B cell (primary cell): ENCODE measurements around the gene LRRC4C. TPM values are rescaled to one million over a fixed set of nuclear protein-coding genes. Genes with fewer than 3 reads are reported as not detected.

Experiments used
- ATAC-seq: fragments of 200-7000 bp; cut with Tn5 transposase; one replicate; pipeline ENCODE4 v1.10.0; 2021; ENCODE audit warnings: low read depth, mild to moderate bottlenecking, moderate number of reproducible peaks, moderate library complexity
- CTCF ChIA-PET: fragments of 350-600 bp; sonication (Branson Sonifier 250); formaldehyde crosslinking; loops from one replicate; lab custom pipeline; 2021; ENCODE audit warnings: antibody characterized with exemption, inconsistent platforms; lab: Charles Lee
- POLR2A ChIA-PET: fragments of 350-600 bp; sonication (Branson Sonifier 250); formaldehyde crosslinking; loops from one replicate; lab custom pipeline; 2021; ENCODE audit warnings: antibody characterized with exemption; lab: Charles Lee
- DNase-seq: peaks from one replicate; pipeline ENCODE4 v3.0.0; 2013
- H2AFZ ChIP-seq: 2 replicates; pipeline ENCODE4 v1.6.1; 2012; ENCODE audit warnings: mild to moderate bottlenecking, low read depth, low read length; ENCODE audit not compliant: insufficient read depth, poor library complexity, severe bottlenecking
- H3K27ac ChIP-seq, 2 donors: 1 replicate in 1 of 2; 2 replicates in 1 of 2; pipeline ENCODE4 v1.5.1; 2012 to 2013; ENCODE audit warnings: low read length in 2 of 2, mild to moderate bottlenecking in 2 of 2, moderate library complexity in 1 of 2
- H3K27me3 ChIP-seq, 4 experiments: fragments of 200-600 bp in 1 of 4; sonication (generic) in 1 of 4; replicated peaks in 1 of 4; 1 replicate in 2 of 4; 2 replicates in 2 of 4; pipeline versions ENCODE4 v1.6.1 to v1.7.0; 2013 to 2016; ENCODE audit warnings: low read length in 3 of 4, mild to moderate bottlenecking in 2 of 4, mixed read lengths in 1 of 4, moderate library complexity in 1 of 4; ENCODE audit not compliant: insufficient read depth in 4 of 4, control insufficient read depth in 3 of 4; ENCODE audit errors: control extremely low read depth in 1 of 4
- H3K36me3 ChIP-seq, 2 experiments: replicated peaks in 1 of 2; 1 replicate in 1 of 2; 2 replicates in 1 of 2; pipeline versions ENCODE4 v1.6.1 to v1.7.1; 2013; ENCODE audit warnings: low read length in 1 of 2; ENCODE audit not compliant: insufficient read depth in 2 of 2, control insufficient read depth in 1 of 2; ENCODE audit errors: control extremely low read depth in 1 of 2, extremely low read depth in 1 of 2
- H3K4me1 ChIP-seq, 2 donors: fragments of 200-600 bp in 1 of 2; sonication (generic) in 1 of 2; 1 replicate in 1 of 2; 2 replicates in 1 of 2; pipeline versions ENCODE4 v1.5.1 to v1.6.1; 2013 to 2017; ENCODE audit warnings: low read length in 2 of 2; ENCODE audit not compliant: control insufficient read depth in 2 of 2, insufficient read depth in 2 of 2
- H3K4me2 ChIP-seq: replicated peaks from 2 replicates; pipeline ENCODE3; 2012; ENCODE audit warnings: mild to moderate bottlenecking, low read depth, low read length; ENCODE audit not compliant: poor library complexity, severe bottlenecking
- H3K4me3 ChIP-seq, 5 experiments: fragments of 200-600 bp in 1 of 5; sonication (generic) in 1 of 5; 1 replicate in 3 of 5; 2 replicates in 2 of 5; pipeline versions ENCODE4 v1.5.1 to v1.7.0; 2011 to 2016; ENCODE audit warnings: low read length in 4 of 5, mild to moderate bottlenecking in 4 of 5, low read depth in 2 of 5, control low read depth in 1 of 5, moderate library complexity in 1 of 5; ENCODE audit not compliant: insufficient read depth in 1 of 5; ENCODE audit errors: control extremely low read depth in 1 of 5, extremely low read depth in 1 of 5
- H3K79me2 ChIP-seq: fragments of 200-600 bp; sonication (generic); one replicate; pipeline ENCODE4 v1.6.0; 2016; ENCODE audit warnings: low read length; ENCODE audit not compliant: control insufficient read depth, insufficient read depth
- H3K9ac ChIP-seq: fragments of 200-600 bp; sonication (generic); 2 replicates; pipeline ENCODE4 v1.6.1; 2017; ENCODE audit warnings: mild to moderate bottlenecking, low read length, moderate library complexity
- H3K9me3 ChIP-seq, 3 donors: one replicate each; pipeline versions ENCODE4 v1.6.1 to v1.7.1; 2013; ENCODE audit warnings: low read length in 2 of 3; ENCODE audit not compliant: control insufficient read depth in 2 of 3, insufficient read depth in 1 of 3; ENCODE audit errors: control extremely low read depth in 1 of 3
- H4K20me1 ChIP-seq: 2 replicates; pipeline ENCODE4 v1.6.0; 2012; ENCODE audit warnings: mild to moderate bottlenecking, low read length; ENCODE audit not compliant: insufficient read depth, control insufficient read depth, poor library complexity, severe bottlenecking
- H3K27ac Mint-ChIP-seq: one replicate; pipeline ENCODE4 v1.8.0; 2021; ENCODE audit warnings: mixed read lengths
- H3K27me3 Mint-ChIP-seq: one replicate; pipeline ENCODE4 v1.8.0; 2021; ENCODE audit warnings: mixed read lengths
- H3K4me1 Mint-ChIP-seq: one replicate; pipeline ENCODE4 v1.8.0; 2021; ENCODE audit warnings: mixed read lengths
- H3K4me3 Mint-ChIP-seq: one replicate; pipeline ENCODE4 v1.8.0; 2021; ENCODE audit warnings: mixed read lengths
- H3K9me3 Mint-ChIP-seq: one replicate; pipeline ENCODE4 v1.8.0; 2022; ENCODE audit warnings: mixed read lengths; ENCODE audit not compliant: insufficient read depth
- CTCF ChIP-seq: fragments of 200-600 bp; IDR thresholded peaks from one replicate; pipeline ENCODE4 v1.8.0; 2022; ENCODE audit warnings: antibody characterized with exemption, mild to moderate bottlenecking
- EZH2 ChIP-seq: IDR thresholded peaks from 2 replicates; pipeline ENCODE4 v1.6.1; 2012; ENCODE audit warnings: borderline replicate concordance, low read depth, mild to moderate bottlenecking, moderate library complexity, low read length; ENCODE audit not compliant: insufficient read depth, poor library complexity, severe bottlenecking
- intact Hi-C: fragments of 100-400 bp; cut with micrococcal nuclease; formaldehyde crosslinking; loops from one replicate; pipeline ENCODE4 v1.10.0; 2022
- polyA plus RNA-seq: library from polyadenylated mRNA; depleted of rRNA; stranded (reverse); fragments of >200 nt; gene quantifications from 2 replicates; pipeline ENCODE4 v1.2.3, GENCODE V29; 2012
- total RNA-seq, 2 donors: library from RNA; stranded (reverse); fragments of 120-200 nt in 1 of 2; gene quantifications; 1 replicate in 1 of 2; 2 replicates in 1 of 2; pipeline versions ENCODE4 v1.2.3 to v1.2.4, GENCODE V29; 2013 to 2022

Gene LRRC4C
- total and polyA plus RNA-seq, 2 donors (not counting 1 experiment from before 2014, with no cell fraction given): 0.57 TPM; not detected in 1

DNA sequence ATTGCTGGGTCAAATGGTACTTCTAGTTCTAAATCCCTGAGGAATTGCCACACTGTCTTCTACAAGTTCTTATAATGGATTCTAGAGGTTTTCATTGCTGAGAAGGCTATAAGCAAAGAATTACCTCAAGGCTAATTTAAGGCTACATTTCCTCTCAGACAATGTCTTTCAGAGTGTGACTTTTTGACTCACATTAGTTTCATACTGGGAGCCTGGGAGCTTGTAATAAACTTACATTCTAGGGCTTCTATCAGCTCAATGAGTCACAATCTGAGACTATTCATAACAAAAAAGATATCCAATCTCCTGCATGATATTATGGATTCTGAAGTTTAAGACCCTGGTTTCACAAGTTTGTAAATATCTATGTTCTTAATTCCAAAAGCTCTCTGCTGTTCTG, 408.7 kb downstream of the LRRC4C start:
- H2AFZ ChIP-seq: no peak overlapping the region
- Mint-ChIP-seq H3K4me3 (no peak overlapping the region), H3K27me3 (no peaks in the 10 kb centered on the region), H3K27ac (no peak overlapping the region), H3K4me1 (no peaks in the 10 kb centered on the region), H3K9me3 (peaks cover 6% of the 10 kb centered on the region)
- H3K9me3 ChIP-seq: no peaks in the 10 kb centered on the region
- H3K27me3 ChIP-seq: no peaks in the 10 kb centered on the region
- H3K4me3 ChIP-seq: no peak overlapping the region
- no peak overlapping the region for H3K9ac ChIP-seq
- H3K36me3 ChIP-seq: no peaks in the 10 kb centered on the region
- intact Hi-C loops: no loop called here
- POLR2A ChIA-PET: no interaction called here
- no peak overlapping the region for H3K27ac ChIP-seq
- no peak overlapping the region for H3K4me2 ChIP-seq
- no peaks in the 10 kb centered on the region for H3K4me1 ChIP-seq
- H3K79me2 ChIP-seq: no peaks in the 10 kb centered on the region
- CTCF ChIA-PET: no interaction called here
- TF ChIP-seq EZH2: no peak
- no peak for TF ChIP-seq CTCF
- H4K20me1 ChIP-seq: no peaks in the 10 kb centered on the region
- no peak for DNase-seq
- no peak for ATAC-seq

DNA sequence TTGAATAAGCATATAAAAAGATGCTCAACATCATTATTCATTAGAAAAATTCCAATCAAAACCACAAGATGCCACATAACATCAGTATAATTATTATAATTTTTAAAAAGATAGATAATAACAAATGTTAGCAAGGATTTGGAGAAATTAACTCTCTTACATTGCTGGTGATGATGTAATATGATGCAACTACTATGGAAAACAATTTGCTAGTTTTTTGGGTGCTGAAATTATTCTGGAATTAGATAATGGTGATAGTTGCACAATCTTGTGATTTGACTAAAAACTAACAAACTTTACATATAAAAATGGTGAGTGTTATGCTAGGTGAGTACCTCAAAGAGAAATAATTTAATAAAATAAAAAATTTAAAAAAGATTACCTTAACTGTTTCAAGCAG, 412.2 kb downstream of the LRRC4C start:
- H3K9me3 ChIP-seq: no peaks in the 10 kb centered on the region
- no peaks in the 10 kb centered on the region for H4K20me1 ChIP-seq
- TF ChIP-seq CTCF (no peak), EZH2 (no peak)
- H3K4me2 ChIP-seq: no peak overlapping the region
- Mint-ChIP-seq H3K27me3 (no peaks in the 10 kb centered on the region), H3K4me1 (no peaks in the 10 kb centered on the region), H3K9me3 (no peaks in the 10 kb centered on the region), H3K4me3 (no peak overlapping the region), H3K27ac (no peak overlapping the region)
- intact Hi-C loops: no loop called here
- H2AFZ ChIP-seq: no peak overlapping the region
- no peaks in the 10 kb centered on the region for H3K27me3 ChIP-seq
- no peak overlapping the region for H3K4me3 ChIP-seq
- CTCF ChIA-PET: no interaction called here
- H3K27ac ChIP-seq: no peak overlapping the region
- no peaks in the 10 kb centered on the region for H3K4me1 ChIP-seq
- POLR2A ChIA-PET: no interaction called here
- H3K36me3 ChIP-seq: no peaks in the 10 kb centered on the region
- no peaks in the 10 kb centered on the region for H3K79me2 ChIP-seq
- no peak for DNase-seq
- no peak for ATAC-seq
- H3K9ac ChIP-seq: no peak overlapping the region
